GM12874 (cell line): ENCODE data around the gene PDCD4.

Source experiments
- CTCF ChIP-seq: IDR thresholded peaks from 2 replicates; pipeline ENCODE4 v1.5.1; 2011; ENCODE audit warnings: low read depth, mild to moderate bottlenecking, control low read depth, low read length, moderate library complexity; ENCODE audit not compliant: insufficient read depth

The PDCD4 gene

GRCh38 chr10:110843796-110844616 is 27.7 kb upstream of the PDCD4 start:
- no peak for TF ChIP-seq CTCF

- no peak for TF ChIP-seq CTCF
These were observed 27.2 kb upstream of the PDCD4 start for GRCh38 chr10:110844617-110844881.

GRCh38 chr10:110845192-110845755 is 26.5 kb upstream of the PDCD4 start:
- no peak for TF ChIP-seq CTCF

- TF ChIP-seq CTCF, result no peak
These were observed 25.7 kb upstream of the PDCD4 start for GRCh38 chr10:110845756-110846620.

GRCh38 chr10:110847374-110847773 is 24.4 kb upstream of the PDCD4 start:
- no peak for TF ChIP-seq CTCF

- TF ChIP-seq CTCF, result no peak
These were observed 23.6 kb upstream of the PDCD4 start for GRCh38 chr10:110848106-110848505.

- TF ChIP-seq CTCF, result no peak
These were observed 21.6 kb upstream of the PDCD4 start for GRCh38 chr10:110850099-110850498.
